Measurements from ENCODE around the gene SLC16A12. TPM values are rescaled to one million over a fixed set of nuclear protein-coding genes. Genes with fewer than 3 reads are reported as not detected.
A peak's percentile ranks its signal among the peaks of the same experiment; 100 is the strongest.

Gene SLC16A12
- total and polyA plus RNA-seq, 10 donors: 0.02 to 0.19 (median 0.12) TPM; not detected in 5

DNA sequence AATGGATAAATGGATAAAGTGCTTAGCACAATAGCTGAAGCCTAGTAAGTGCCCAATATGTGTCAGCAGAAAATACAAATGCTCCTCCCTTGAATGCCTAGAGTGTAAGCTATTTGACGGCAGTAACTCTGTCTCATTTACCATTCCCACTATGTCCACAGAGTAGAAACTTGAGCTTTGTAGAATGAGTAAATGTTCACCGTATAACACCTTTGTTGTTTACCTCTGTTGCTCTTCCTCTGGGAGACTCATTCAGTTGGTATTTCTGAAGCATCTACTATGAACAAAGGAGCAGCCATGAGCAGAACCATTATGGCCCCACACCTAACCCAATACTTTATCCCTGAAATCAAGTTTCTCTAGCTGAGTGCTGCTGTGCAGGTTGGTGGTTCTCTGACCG lies 8.4 kb upstream of the SLC16A12 start:
- H3K4me3 ChIP-seq: no peak overlapping the region
- H3K4me1 ChIP-seq: no peaks in the 10 kb centered on the region
- H3K27me3 ChIP-seq (replicated peaks in 1 of 7): peaks cover 0 to 11% (median 0%) of the 10 kb centered on the region in 7 donors
- H3K27ac ChIP-seq: no peak overlapping the region
- TF ChIP-seq, protein P1, sequence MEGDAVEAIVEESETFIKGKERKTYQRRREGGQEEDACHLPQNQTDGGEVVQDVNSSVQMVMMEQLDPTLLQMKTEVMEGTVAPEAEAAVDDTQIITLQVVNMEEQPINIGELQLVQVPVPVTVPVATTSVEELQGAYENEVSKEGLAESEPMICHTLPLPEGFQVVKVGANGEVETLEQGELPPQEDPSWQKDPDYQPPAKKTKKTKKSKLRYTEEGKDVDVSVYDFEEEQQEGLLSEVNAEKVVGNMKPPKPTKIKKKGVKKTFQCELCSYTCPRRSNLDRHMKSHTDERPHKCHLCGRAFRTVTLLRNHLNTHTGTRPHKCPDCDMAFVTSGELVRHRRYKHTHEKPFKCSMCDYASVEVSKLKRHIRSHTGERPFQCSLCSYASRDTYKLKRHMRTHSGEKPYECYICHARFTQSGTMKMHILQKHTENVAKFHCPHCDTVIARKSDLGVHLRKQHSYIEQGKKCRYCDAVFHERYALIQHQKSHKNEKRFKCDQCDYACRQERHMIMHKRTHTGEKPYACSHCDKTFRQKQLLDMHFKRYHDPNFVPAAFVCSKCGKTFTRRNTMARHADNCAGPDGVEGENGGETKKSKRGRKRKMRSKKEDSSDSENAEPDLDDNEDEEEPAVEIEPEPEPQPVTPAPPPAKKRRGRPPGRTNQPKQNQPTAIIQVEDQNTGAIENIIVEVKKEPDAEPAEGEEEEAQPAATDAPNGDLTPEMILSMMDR (IDR thresholded peaks at IDR 0.05 in 8 of 11, conservative IDR thresholded peaks at IDR 0.05 in 3 of 11): no peak
- TF ChIP-seq POLR2AphosphoS5 (IDR thresholded peaks at IDR 0.05): no peak
- TF ChIP-seq POLR2A (IDR thresholded peaks at IDR 0.05): no peak
- 73 to 96% (median 86%) methylated on average over 3 of the region's 3 CpGs for WGBS, 5 donors
- intact Hi-C loops (cut with DNase I; ENCODE audit: low total_unique reads): no loop called here
- no peak for DNase-seq
- no peaks in the 10 kb centered on the region for H3K36me3 ChIP-seq
- H3K9me3 ChIP-seq: peaks cover 0 to 4% (median 0%) of the 10 kb centered on the region in 8 donors

DNA sequence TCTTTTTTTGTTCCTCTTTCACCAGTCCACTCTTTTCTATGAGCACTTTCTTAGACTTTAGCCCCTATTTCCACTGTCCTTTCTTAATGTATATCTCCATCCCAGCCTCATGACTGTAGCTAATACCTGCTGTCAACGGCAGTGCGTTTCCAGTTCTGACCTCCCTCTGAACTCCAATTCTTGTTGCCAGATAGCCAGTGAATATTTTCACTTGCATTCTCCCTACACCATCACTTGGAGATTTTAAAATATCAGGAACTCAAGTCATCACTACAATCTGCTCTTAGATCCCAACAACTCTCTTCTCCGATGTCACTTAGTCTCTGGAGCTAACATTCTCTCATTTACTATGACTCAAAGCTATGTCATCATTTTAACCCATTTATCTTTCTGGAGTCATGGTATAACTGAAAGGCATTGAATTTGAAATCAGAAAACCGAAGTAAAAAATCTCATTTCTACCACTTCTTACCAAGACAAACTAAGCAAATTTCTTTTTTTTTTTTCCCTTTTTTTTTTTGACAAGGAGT lies 5.1 kb upstream of the SLC16A12 start:
- TF ChIP-seq POLR2A (IDR thresholded peaks at IDR 0.05) (no peak), POLR2AphosphoS5 (IDR thresholded peaks at IDR 0.05) (no peak)
- TF ChIP-seq, protein P1 (IDR thresholded peaks at IDR 0.05 in 8 of 11, conservative IDR thresholded peaks at IDR 0.05 in 3 of 11): no peak

DNA sequence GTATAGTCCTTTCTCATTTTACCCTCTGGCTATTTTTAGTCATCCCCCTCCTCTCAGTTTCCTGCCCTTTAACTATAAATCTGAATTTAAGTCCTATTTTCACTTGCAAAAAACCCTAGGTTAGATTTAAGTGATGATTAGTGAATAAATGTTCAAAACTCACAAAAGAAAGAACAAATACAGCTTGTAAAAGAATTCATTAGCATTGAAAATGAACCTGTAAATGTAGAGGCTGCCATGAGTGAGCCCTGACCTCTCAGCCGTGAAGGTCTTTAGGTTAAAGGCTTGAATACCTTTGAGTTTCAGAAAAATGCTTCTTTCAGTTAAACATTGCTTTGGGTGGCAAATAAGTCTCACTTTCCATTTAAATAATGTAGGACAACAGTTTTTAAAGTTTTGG lies 2.0 kb upstream of the SLC16A12 start:
- intact Hi-C loops (cut with DNase I; ENCODE audit: low total_unique reads): no loop called here
- 59 to 83% (median 74%) methylated on average over 1 of the region's 1 CpG for WGBS, 5 donors
- peaks cover 0 to 68% (median 38%) of the 10 kb centered on the region in 7 donors for H3K27me3 ChIP-seq (replicated peaks in 1 of 7)

More for the DNA sequence above, 5.1 kb upstream of the SLC16A12 start:
- Histone ChIP-seq H3K27me3 (replicated peaks in 1 of 7) (peaks cover 0 to 39% (median 14%) of the 10 kb centered on the region in 7 donors), H3K4me3 (no peak overlapping the region), H3K9me3 (no peaks in the 10 kb centered on the region), H3K27ac (no peak overlapping the region), H3K4me1 (peaks cover 0 to 7% (median 5%) of the 10 kb centered on the region in 6 donors), H3K36me3 (no peaks in the 10 kb centered on the region)
- no peak for DNase-seq
- 92 to 96% (median 93%) methylated on average over 4 of the region's 4 CpGs for WGBS, 5 donors
- intact Hi-C loops (cut with DNase I; ENCODE audit: low total_unique reads): no loop called here

DNA sequence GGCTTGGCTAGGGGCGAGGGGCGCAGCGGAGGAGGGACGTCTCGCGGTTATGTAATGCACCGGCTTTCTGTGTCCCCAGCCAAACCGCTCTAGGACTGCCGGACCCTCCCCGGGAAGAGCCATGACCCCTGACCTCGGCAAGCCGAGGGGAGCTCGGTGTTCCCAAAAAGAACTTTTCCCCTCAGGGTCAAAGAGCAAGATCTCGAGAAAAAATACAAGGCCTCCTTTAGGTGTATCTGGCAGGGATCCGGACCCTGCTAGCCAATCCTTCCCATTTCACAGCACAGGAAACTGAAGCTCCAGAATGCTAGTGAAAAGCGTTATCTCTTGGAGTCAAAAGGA lies 590 bp upstream of the SLC16A12 start:
- intact Hi-C loops (cut with DNase I; ENCODE audit: low total_unique reads): no loop called here
- H3K36me3 ChIP-seq: no peaks in the 10 kb centered on the region
- 9 to 34% (median 13%) methylated on average over 9 to 16 of the region's 16 CpGs for WGBS, 5 donors
- peaks cover 3 to 21% (median 14%) of the 10 kb centered on the region in 6 donors for H3K4me1 ChIP-seq
- no peak for TF ChIP-seq POLR2A (IDR thresholded peaks at IDR 0.05)
- TF ChIP-seq, protein P1 (IDR thresholded peaks at IDR 0.05 in 8 of 11, conservative IDR thresholded peaks at IDR 0.05 in 3 of 11): no peak
- no peak for TF ChIP-seq POLR2AphosphoS5 (IDR thresholded peaks at IDR 0.05)
- H3K27me3 ChIP-seq (replicated peaks in 1 of 7): peaks cover 0 to 79% (median 48%) of the 10 kb centered on the region in 7 donors
- H3K27ac ChIP-seq: no peak overlapping the region
- no peak for DNase-seq
- peak overlapping the region in 6 of 8 donors; percentile 7 to 61 (median 28) for H3K4me3 ChIP-seq
- no peaks in the 10 kb centered on the region for H3K9me3 ChIP-seq

More for the DNA sequence above, 2.0 kb upstream of the SLC16A12 start:
- Histone ChIP-seq H3K9me3 (no peaks in the 10 kb centered on the region), H3K27ac (no peak overlapping the region), H3K36me3 (no peaks in the 10 kb centered on the region), H3K4me1 (peaks cover 3 to 21% (median 14%) of the 10 kb centered on the region in 6 donors), H3K4me3 (no peak overlapping the region)
- TF ChIP-seq, protein P1 (IDR thresholded peaks at IDR 0.05 in 8 of 11, conservative IDR thresholded peaks at IDR 0.05 in 3 of 11): no peak
- TF ChIP-seq POLR2AphosphoS5 (IDR thresholded peaks at IDR 0.05): no peak
- TF ChIP-seq POLR2A (IDR thresholded peaks at IDR 0.05): no peak
- DNase-seq: no peak

Data from spleen (tissue), 11 donors.